GM12878 (cell line): ENCODE data around the gene CDHR5. TPM values are rescaled to one million over a fixed set of nuclear protein-coding genes. Genes with fewer than 3 reads are reported as not detected.

Source experiments
- ATAC-seq: fragments of 200-7000 bp; cut with Tn5 transposase; 3 replicates; pipeline ENCODE4 v1.9.1; 2020; ENCODE audit warnings: mild to moderate bottlenecking, moderate library complexity
- BruUV-seq: library from RNA; stranded (reverse); fragments of 400-500 nt; replicated peaks from 2 replicates; lab custom pipeline; 2021; lab: Mats Ljungman, UMichigan
- CTCF ChIA-PET: fragments of 300-600 bp; sonication (Branson Sonifier 250); formaldehyde crosslinking; extraction: SDS; loops from one replicate; lab custom pipeline; 2021; ENCODE audit warnings: inconsistent platforms; lab: Yijun Ruan, JAX
- POLR2A ChIA-PET: fragments of 350-600 bp; formaldehyde crosslinking; extraction: SDS; loops from one replicate; lab custom pipeline; 2021; ENCODE audit warnings: inconsistent platforms; lab: Charles Lee
- RAD21 ChIA-PET: fragments of 300-600 bp; sonication (Branson Sonifier 250); formaldehyde crosslinking; loops from one replicate; lab custom pipeline; 2023; ENCODE audit warnings: antibody characterized with exemption; ENCODE audit not compliant: unreplicated experiment; lab: Charles Lee
- SMC1A ChIA-PET: fragments of 300-600 bp; sonication (Branson Sonifier 250); formaldehyde crosslinking; loops from one replicate; lab custom pipeline; 2023; ENCODE audit not compliant: unreplicated experiment, uncharacterized antibody; lab: Charles Lee
- DNase-seq: peaks from one replicate; pipeline ENCODE4 v3.0.0-alpha.2; 2011; ENCODE audit warnings: low read depth, low spot score
- FAIRE-seq: peaks from 3 replicates; lab custom pipeline; 2011; peaks lifted over from hg19 to GRCh38; lab: Jason Lieb, UNC
- H2AFZ ChIP-seq: 2 replicates; pipeline ENCODE4 v1.6.0; 2011; ENCODE audit warnings: low read depth, low read length, control low read depth; ENCODE audit not compliant: control insufficient read depth
- H3K27ac ChIP-seq: 2 replicates; pipeline ENCODE4 v1.5.1; 2011; ENCODE audit warnings: control low read depth; ENCODE audit not compliant: control insufficient read depth, insufficient read depth
- H3K27me3 ChIP-seq, 2 experiments: replicated peaks in 1 of 2; 2 replicates each; pipeline versions ENCODE4 v1.6.0 to v1.6.1; 2011; ENCODE audit warnings: low read length in 1 of 2; ENCODE audit not compliant: control insufficient read depth in 2 of 2, insufficient read depth in 2 of 2
- H3K36me3 ChIP-seq, 2 experiments: 2 replicates each; pipeline ENCODE4 v1.5.1; 2011; ENCODE audit warnings: low read length in 1 of 2; ENCODE audit not compliant: control insufficient read depth in 2 of 2, insufficient read depth in 2 of 2
- H3K4me1 ChIP-seq: 2 replicates; pipeline ENCODE4 v1.6.1; 2011; ENCODE audit warnings: mild to moderate bottlenecking, low read length, moderate library complexity, mixed read lengths; ENCODE audit not compliant: control insufficient read depth, insufficient read depth
- H3K4me2 ChIP-seq: 2 replicates; pipeline ENCODE4 v1.6.0; 2011; ENCODE audit warnings: control low read depth; ENCODE audit not compliant: control insufficient read depth, insufficient read depth
- H3K4me3 ChIP-seq: fragments of 200-600 bp; sonication (generic); 2 replicates; pipeline ENCODE4 v1.5.1; 2016
- H3K79me2 ChIP-seq: 2 replicates; pipeline ENCODE4 v1.6.0; 2011; ENCODE audit warnings: low read length; ENCODE audit not compliant: control insufficient read depth, insufficient read depth
- H3K9ac ChIP-seq: 2 replicates; pipeline ENCODE4 v1.8.0; 2011; ENCODE audit warnings: low read length, control low read depth, mixed read lengths; ENCODE audit not compliant: control insufficient read depth, insufficient read depth
- H3K9me3 ChIP-seq: replicated peaks from 3 replicates; pipeline ENCODE4 v1.5.1; 2011; ENCODE audit warnings: mild to moderate bottlenecking, low read length; ENCODE audit not compliant: control insufficient read depth, insufficient read depth
- H4K20me1 ChIP-seq: 2 replicates; pipeline ENCODE4 v1.6.0; 2011; ENCODE audit not compliant: control insufficient read depth, insufficient read depth
- CHD2 ChIP-seq: IDR thresholded peaks from 2 replicates; pipeline ENCODE4 v1.6.1; 2011; ENCODE audit warnings: low read depth, low read length, improper control_type of control experiment, borderline replicate concordance
- HDAC6 ChIP-seq: fragments of 200-600 bp; sonication (generic); IDR thresholded peaks from one replicate; pipeline ENCODE4 v1.8.0; 2017; ENCODE audit warnings: antibody characterized with exemption; ENCODE audit not compliant: unreplicated experiment
- HDGF ChIP-seq: fragments of 450-650 bp; IDR thresholded peaks from 2 replicates; pipeline ENCODE4 v1.6.1; 2016; ENCODE audit warnings: antibody characterized with exemption
- NFXL1 ChIP-seq: fragments of 450-650 bp; IDR thresholded peaks from 2 replicates; pipeline ENCODE4 v1.6.1; 2017; ENCODE audit warnings: antibody characterized with exemption, mild to moderate bottlenecking, borderline replicate concordance
- SMAD1 ChIP-seq: fragments of 450-650 bp; IDR thresholded peaks from 2 replicates; pipeline ENCODE4 v1.6.1; 2018; ENCODE audit warnings: mild to moderate bottlenecking, low read depth; ENCODE audit not compliant: partially characterized antibody
- TCF3 ChIP-seq: IDR thresholded peaks from 2 replicates; pipeline ENCODE4 v1.6.1; 2012; ENCODE audit warnings: low read depth, mild to moderate bottlenecking, low read length, borderline replicate concordance; ENCODE audit not compliant: insufficient read depth
- ZBED1 ChIP-seq: IDR thresholded peaks from 2 replicates; pipeline ENCODE4 v1.6.1; 2016; ENCODE audit warnings: borderline replicate concordance
- WGBS: methylation state at CpG from one replicate; pipeline ENCODE4 v1.1.6; 2016; ENCODE audit warnings: low lambda C conversion rate; ENCODE audit not compliant: insufficient replicate concordance, insufficient coverage; ENCODE audit errors: missing lambda C conversion rate; 5-methylcytosine and 5-hydroxymethylcytosine counted together
- in situ Hi-C: fragments of 300-500 bp; cut with MboI; formaldehyde crosslinking; loops from 9 replicates; pipeline ENCODE4 v1.14.3; 2018; ENCODE audit warnings: mixed read lengths
- intact Hi-C: fragments of 100-400 bp; cut with micrococcal nuclease; formaldehyde crosslinking; loops from one replicate; pipeline ENCODE4 v1.14.2; 2022; ENCODE audit not compliant: unreplicated experiment
- polyA plus RNA-seq, 11 experiments: library from polyadenylated mRNA; depleted of rRNA in 4 of 11; unstranded in 6 of 11; stranded (reverse) in 5 of 11; fragments of >200 nt; fragmentation: Nextera tagmentation in 4 of 11; fragmentation: Illumina TruSeq in 1 of 11; extraction: Ambion mirVana in 4 of 11; extraction: Trizol in 1 of 11; gene quantifications; 1 replicate in 1 of 11; 2 replicates in 10 of 11; pipeline versions ENCODE4 v1.2.1 to v1.2.3, GENCODE V29; 2011 to 2016; ENCODE audit warnings: inconsistent platforms in 2 of 11, missing spikeins in 2 of 11, low read depth in 1 of 11
- total RNA-seq, 4 experiments: library from RNA; depleted of rRNA in 3 of 4; stranded (reverse); fragments of >200 nt in 3 of 4; fragmentation: Illumina TruSeq in 1 of 4; extraction: Trizol in 1 of 4; gene quantifications; 2 replicates each; pipeline versions ENCODE4 v1.2.1 to v1.2.3, GENCODE V29; 2013 to 2021
- TF ChIP-seq, protein P1 (sequence below): fragments of 450-650 bp; IDR thresholded peaks from 2 replicates; pipeline ENCODE4 v1.6.1; 2017; ENCODE audit warnings: mild to moderate bottlenecking, low read depth, inconsistent platforms; ENCODE audit not compliant: poor library complexity, severe bottlenecking

The CDHR5 gene
- total and polyA plus RNA-seq, 10 of the 15 experiments (the other 5 are each of a cell fraction or from before 2014, with no cell fraction given): 0.06 TPM; not detected in 9

GRCh38 chr11:636511-637332 is 12.0 kb upstream of the CDHR5 start, which contains the start of gene DRD4:
TSS of gene DRD4 (plus strand) at chr11:637269. CDS start at chr11:637305, 36 bp downstream.
- Histone ChIP-seq H3K27ac (no peak within 1 kb of the TSS), H3K9me3 (no peaks in the 10 kb centered on the region), H3K4me1 (no peaks in the 10 kb centered on the region), H3K4me3 (no peak within 1 kb of the TSS), H4K20me1 (no peaks in the 10 kb centered on the region), H3K9ac (no peak within 1 kb of the TSS), H3K4me2 (no peak within 1 kb of the TSS), H3K36me3 (no peaks in the 10 kb centered on the region), H2AFZ (no peak within 1 kb of the TSS), H3K79me2 (no peaks in the 10 kb centered on the region), H3K27me3 (peaks cover 0 to 5% of the 10 kb centered on the region in 2 experiments; a peak in 2 of 4 replicates)
- ChIA-PET RAD21 (no interaction called here), POLR2A (no interaction called here), SMC1A (no interaction called here), CTCF (no interaction called here)
- intact Hi-C loops: no loop called here
- in situ Hi-C loops: no loop called here
- 54% methylated on average over 67 of the region's 100 CpGs for WGBS
- no peak for DNase-seq
- no TSS peak for BruUV-seq
- FAIRE-seq: no peak
- TF ChIP-seq ZBED1: no peak
- TF ChIP-seq HDGF: no peak
- no peak for TF ChIP-seq NFXL1
- no peak for TF ChIP-seq CHD2
- TF ChIP-seq TCF3: no peak
- ATAC-seq: peak; percentile 31

DNA sequence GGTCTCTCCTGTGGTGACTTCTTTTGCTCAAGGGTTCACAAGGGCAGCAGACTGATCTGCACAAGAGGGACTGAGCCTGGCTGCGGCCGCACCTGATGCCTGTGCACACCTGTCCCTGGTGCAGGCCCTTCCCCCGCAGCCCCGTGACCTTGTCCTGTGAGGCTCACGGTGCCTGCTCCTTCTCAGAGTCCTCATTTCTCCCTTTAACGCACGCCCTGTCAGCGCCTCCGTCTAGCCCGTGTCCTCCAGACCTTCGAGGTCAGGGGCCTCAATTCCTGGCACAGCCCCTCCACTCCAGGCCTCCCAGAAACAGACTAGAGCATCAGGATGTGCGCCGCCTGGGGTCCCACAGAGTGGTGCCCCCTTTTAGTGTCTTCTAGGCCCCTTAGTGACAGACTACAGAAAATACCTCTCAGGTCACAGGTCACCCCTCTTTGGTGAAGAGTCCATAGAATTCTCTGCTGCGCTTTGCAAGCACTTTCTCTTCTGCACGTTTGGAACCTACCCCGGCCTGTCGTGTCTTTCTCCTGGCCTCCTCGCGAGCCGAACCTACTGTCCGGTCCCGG is 11.3 kb upstream of the CDHR5 start:
- no TSS peak for BruUV-seq
- Histone ChIP-seq H3K27ac (no peak overlapping the region), H3K27me3 (peaks cover 0 to 5% of the 10 kb centered on the region in 2 experiments; a peak in 2 of 4 replicates), H3K4me2 (no peak overlapping the region), H2AFZ (no peak overlapping the region), H3K4me1 (peaks cover 2% of the 10 kb centered on the region; the same call in 1 of the 2 replicates), H3K4me3 (no peak overlapping the region), H4K20me1 (no peaks in the 10 kb centered on the region), H3K9me3 (no peaks in the 10 kb centered on the region), H3K9ac (no peak overlapping the region), H3K79me2 (no peaks in the 10 kb centered on the region), H3K36me3 (no peaks in the 10 kb centered on the region)
- intact Hi-C loops (no loop called here), in situ Hi-C loops (no loop called here)
- ATAC-seq (no peak), FAIRE-seq (no peak), DNase-seq (no peak)
- ChIA-PET POLR2A (no interaction called here), RAD21 (no interaction called here), CTCF (no interaction called here), SMC1A (no interaction called here)
- 82% methylated on average over 18 of the region's 22 CpGs for WGBS
- TF ChIP-seq, protein P1, sequence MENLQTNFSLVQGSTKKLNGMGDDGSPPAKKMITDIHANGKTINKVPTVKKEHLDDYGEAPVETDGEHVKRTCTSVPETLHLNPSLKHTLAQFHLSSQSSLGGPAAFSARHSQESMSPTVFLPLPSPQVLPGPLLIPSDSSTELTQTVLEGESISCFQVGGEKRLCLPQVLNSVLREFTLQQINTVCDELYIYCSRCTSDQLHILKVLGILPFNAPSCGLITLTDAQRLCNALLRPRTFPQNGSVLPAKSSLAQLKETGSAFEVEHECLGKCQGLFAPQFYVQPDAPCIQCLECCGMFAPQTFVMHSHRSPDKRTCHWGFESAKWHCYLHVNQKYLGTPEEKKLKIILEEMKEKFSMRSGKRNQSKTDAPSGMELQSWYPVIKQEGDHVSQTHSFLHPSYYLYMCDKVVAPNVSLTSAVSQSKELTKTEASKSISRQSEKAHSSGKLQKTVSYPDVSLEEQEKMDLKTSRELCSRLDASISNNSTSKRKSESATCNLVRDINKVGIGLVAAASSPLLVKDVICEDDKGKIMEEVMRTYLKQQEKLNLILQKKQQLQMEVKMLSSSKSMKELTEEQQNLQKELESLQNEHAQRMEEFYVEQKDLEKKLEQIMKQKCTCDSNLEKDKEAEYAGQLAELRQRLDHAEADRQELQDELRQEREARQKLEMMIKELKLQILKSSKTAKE: no peak
- TF ChIP-seq HDAC6: no peak
- TF ChIP-seq SMAD1: no peak
